HG02943 (cell line): ENCODE results near the gene STK24.

Experiments used
- ATAC-seq: cut with Tn5 transposase; IDR thresholded peaks from one replicate; pipeline ENCODE4 v1.9.1; 2021; ENCODE audit warnings: mild to moderate bottlenecking, low read depth, moderate library complexity; ENCODE audit not compliant: unreplicated experiment

The STK24 gene

GRCh38 chr13:98478189-98479129, 98.4 kb downstream of the STK24 start:
- peak; percentile 41 for ATAC-seq

- peak; percentile 92 for ATAC-seq
Measured at GRCh38 chr13:98476538-98476966, 100.4 kb downstream of the STK24 start.

- ATAC-seq = peak; percentile 28
Measured at GRCh38 chr13:98476106-98476505, 100.8 kb downstream of the STK24 start.

GRCh38 chr13:98475522-98475921, 101.4 kb downstream of the STK24 start:
- ATAC-seq = no peak

GRCh38 chr13:98474761-98475160, 102.1 kb downstream of the STK24 start:
- no peak for ATAC-seq

GRCh38 chr13:98474292-98474691, 102.6 kb downstream of the STK24 start:
- ATAC-seq = no peak

GRCh38 chr13:98473788-98474144, 103.1 kb downstream of the STK24 start:
- no peak for ATAC-seq

GRCh38 chr13:98473135-98473787, 103.6 kb downstream of the STK24 start:
- no peak for ATAC-seq

- no peak for ATAC-seq
Measured at GRCh38 chr13:98471934-98472333, 105.0 kb downstream of the STK24 start.

- no peak for ATAC-seq
Measured at GRCh38 chr13:98470920-98471319, 106.0 kb downstream of the STK24 start.

GRCh38 chr13:98468929-98469328, 108.0 kb downstream of the STK24 start:
- ATAC-seq = no peak

- no peak for ATAC-seq
Measured at GRCh38 chr13:98468361-98468760, 108.5 kb downstream of the STK24 start.

- no peak for ATAC-seq
Measured at GRCh38 chr13:98467263-98467985, 109.5 kb downstream of the STK24 start.

- no peak for ATAC-seq
Measured at GRCh38 chr13:98466634-98467236, 110.2 kb downstream of the STK24 start.

- no peak for ATAC-seq
Measured at GRCh38 chr13:98462946-98463345, 114.0 kb downstream of the STK24 start.

- ATAC-seq = no peak
Measured at GRCh38 chr13:98462241-98462882, 114.5 kb downstream of the STK24 start.

- no peak for ATAC-seq
Measured at GRCh38 chr13:98461486-98462240, 115.2 kb downstream of the STK24 start.

- ATAC-seq = no peak
Measured at GRCh38 chr13:98460516-98460915, 116.4 kb downstream of the STK24 start.

- no peak for ATAC-seq
Measured at GRCh38 chr13:98459721-98460370, 117.1 kb downstream of the STK24 start.
